HEK293T (cell line): ENCODE data around the gene MED4.

Source experiments
- CTCF ChIA-PET: fragments of 350-600 bp; formaldehyde crosslinking; extraction: SDS; loops from one replicate; lab custom pipeline; 2021; ENCODE audit warnings: antibody characterized with exemption, inconsistent platforms; lab: Yijun Ruan, JAX
- POLR2A ChIA-PET: fragments of 350-600 bp; formaldehyde crosslinking; extraction: SDS; loops from one replicate; lab custom pipeline; 2020; ENCODE audit warnings: antibody characterized with exemption, inconsistent platforms; lab: Yijun Ruan, JAX
- DNase-seq: peaks from one replicate; pipeline ENCODE4 v3.0.0; 2012; ENCODE audit warnings: mixed read lengths; ENCODE audit errors: extremely low spot score
- ARNT ChIP-seq: fragments of 450-650 bp; IDR thresholded peaks from 2 replicates; pipeline ENCODE4 v1.6.1; 2017; ENCODE audit warnings: mild to moderate bottlenecking
- BHLHE40 ChIP-seq: fragments of 450-650 bp; IDR thresholded peaks from 2 replicates; pipeline ENCODE4 v1.6.1; 2016; ENCODE audit warnings: mild to moderate bottlenecking, moderate library complexity, borderline replicate concordance
- CTBP1 ChIP-seq: fragments of 450-650 bp; IDR thresholded peaks from 2 replicates; pipeline ENCODE4 v1.6.1; 2016; ENCODE audit warnings: borderline replicate concordance
- ELF4 ChIP-seq: fragments of 450-650 bp; IDR thresholded peaks from 2 replicates; pipeline ENCODE4 v1.6.1; 2017; ENCODE audit warnings: antibody characterized with exemption
- FOXA1 ChIP-seq: fragments of 450-650 bp; IDR thresholded peaks from 2 replicates; pipeline ENCODE4 v1.6.1; 2016; ENCODE audit warnings: mild to moderate bottlenecking
- FOXK2 ChIP-seq: fragments of 450-650 bp; IDR thresholded peaks from 2 replicates; pipeline ENCODE4 v1.6.1; 2016; ENCODE audit warnings: mild to moderate bottlenecking
- FOXM1 ChIP-seq: fragments of 450-650 bp; IDR thresholded peaks from 2 replicates; pipeline ENCODE4 v1.6.1; 2017; ENCODE audit warnings: mild to moderate bottlenecking, borderline replicate concordance
- HDGF ChIP-seq: fragments of 450-650 bp; IDR thresholded peaks from 2 replicates; pipeline ENCODE4 v1.6.1; 2017; ENCODE audit warnings: antibody characterized with exemption, borderline replicate concordance
- L3MBTL2 ChIP-seq: fragments of 450-650 bp; conservative IDR thresholded peaks from 2 replicates; pipeline ENCODE4 v1.6.1; 2016; ENCODE audit warnings: mild to moderate bottlenecking
- LEF1 ChIP-seq: fragments of 450-650 bp; IDR thresholded peaks from 2 replicates; pipeline ENCODE4 v1.6.1; 2017; ENCODE audit warnings: mild to moderate bottlenecking, borderline replicate concordance
- NFRKB ChIP-seq: fragments of 450-650 bp; IDR thresholded peaks from 2 replicates; pipeline ENCODE4 v1.6.1; 2016; ENCODE audit warnings: mild to moderate bottlenecking, moderate library complexity
- SP1 ChIP-seq: fragments of 450-650 bp; IDR thresholded peaks from 2 replicates; pipeline ENCODE4 v1.6.1; 2017
- SUZ12 ChIP-seq: fragments of 450-650 bp; IDR thresholded peaks from 2 replicates; pipeline ENCODE4 v1.6.1; 2016; ENCODE audit warnings: mild to moderate bottlenecking
- TARDBP ChIP-seq: fragments of 450-650 bp; IDR thresholded peaks from 2 replicates; pipeline ENCODE4 v1.6.1; 2016
- ZNF384 ChIP-seq: fragments of 450-650 bp; IDR thresholded peaks from 2 replicates; pipeline ENCODE4 v1.6.1; 2016
- TF ChIP-seq, protein P1 (sequence below): fragments of 450-650 bp; IDR thresholded peaks from 2 replicates; pipeline ENCODE4 v1.6.1; 2016

The MED4 gene

DNA sequence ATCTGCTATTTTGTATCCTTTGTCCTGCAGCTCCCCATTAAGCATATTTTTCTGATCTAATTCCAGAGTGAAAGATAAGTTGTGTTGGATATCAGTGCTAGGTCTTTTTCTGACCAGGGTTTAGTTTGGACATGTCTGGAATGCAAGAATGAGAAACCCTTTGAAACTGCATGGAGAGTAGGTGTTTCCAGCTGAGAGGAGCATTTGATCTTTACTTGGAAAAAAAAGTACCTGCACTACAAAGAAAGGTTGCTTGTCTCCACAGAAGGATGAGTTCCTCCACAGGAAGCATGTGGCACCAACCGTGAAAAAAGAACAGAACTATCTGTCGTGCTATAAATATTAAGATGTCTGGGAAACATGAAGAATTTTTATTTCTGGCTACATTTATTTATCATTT, 36.6 kb upstream of the MED4 start:
- CTCF ChIA-PET, result no interaction called here
- DNase-seq, result no peak

DNA sequence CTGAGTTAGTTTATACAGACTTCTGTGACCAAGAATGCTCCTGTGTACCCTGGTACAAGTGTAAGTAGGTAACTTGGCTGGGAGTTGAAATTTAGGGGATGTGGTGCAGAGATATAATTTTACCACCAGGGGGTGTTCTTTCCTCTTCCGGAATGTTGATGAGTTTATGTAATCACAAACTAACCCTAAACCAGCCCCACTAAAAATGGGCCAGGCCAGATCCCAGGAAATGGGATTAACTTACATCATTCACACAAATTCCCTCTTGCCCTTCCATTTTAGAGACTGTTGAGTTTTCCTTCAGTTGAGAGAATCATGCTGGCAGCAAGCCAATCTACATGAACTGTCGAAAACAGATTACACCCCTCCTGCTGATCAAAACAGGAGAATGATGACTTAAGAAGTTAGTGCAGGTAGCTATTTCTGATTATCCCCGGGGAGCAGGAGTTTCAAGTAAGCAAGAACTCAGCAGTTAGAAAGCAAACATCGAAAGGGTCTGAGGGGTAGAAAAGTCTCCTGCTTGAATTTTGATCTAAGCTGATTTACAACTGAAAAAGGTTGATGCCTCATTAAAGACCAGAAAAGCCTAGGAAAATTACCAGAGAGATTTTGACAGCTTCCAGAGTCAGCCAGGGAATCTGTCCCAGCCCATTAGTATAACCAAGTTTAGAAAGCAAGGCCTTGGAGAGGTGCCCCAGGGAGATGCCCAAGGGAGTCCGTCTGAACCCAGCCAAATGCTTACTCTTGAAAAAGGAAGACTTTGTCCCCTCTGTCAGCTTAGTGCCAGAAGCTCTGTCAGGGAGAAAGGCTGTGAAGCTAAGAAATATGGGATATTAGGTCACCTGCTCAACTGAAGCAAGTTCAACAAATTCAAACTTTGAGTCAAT, 32.3 kb upstream of the MED4 start:
- peak; percentile 60 for DNase-seq

More for the DNA sequence above, 36.6 kb upstream of the MED4 start:
- TF ChIP-seq BHLHE40 (no peak), ZNF384 (no peak), FOXK2 (no peak), SP1 (no peak), FOXA1 (no peak), NFRKB (no peak), SUZ12 (no peak), HDGF (no peak), CTBP1 (no peak), ARNT (no peak), L3MBTL2 (no peak), TARDBP (no peak), ELF4 (no peak), FOXM1 (no peak), LEF1 (no peak)
- TF ChIP-seq, protein P1, sequence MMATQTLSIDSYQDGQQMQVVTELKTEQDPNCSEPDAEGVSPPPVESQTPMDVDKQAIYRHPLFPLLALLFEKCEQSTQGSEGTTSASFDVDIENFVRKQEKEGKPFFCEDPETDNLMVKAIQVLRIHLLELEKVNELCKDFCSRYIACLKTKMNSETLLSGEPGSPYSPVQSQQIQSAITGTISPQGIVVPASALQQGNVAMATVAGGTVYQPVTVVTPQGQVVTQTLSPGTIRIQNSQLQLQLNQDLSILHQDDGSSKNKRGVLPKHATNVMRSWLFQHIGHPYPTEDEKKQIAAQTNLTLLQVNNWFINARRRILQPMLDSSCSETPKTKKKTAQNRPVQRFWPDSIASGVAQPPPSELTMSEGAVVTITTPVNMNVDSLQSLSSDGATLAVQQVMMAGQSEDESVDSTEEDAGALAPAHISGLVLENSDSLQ, result no peak
- POLR2A ChIA-PET, result no interaction called here

DNA sequence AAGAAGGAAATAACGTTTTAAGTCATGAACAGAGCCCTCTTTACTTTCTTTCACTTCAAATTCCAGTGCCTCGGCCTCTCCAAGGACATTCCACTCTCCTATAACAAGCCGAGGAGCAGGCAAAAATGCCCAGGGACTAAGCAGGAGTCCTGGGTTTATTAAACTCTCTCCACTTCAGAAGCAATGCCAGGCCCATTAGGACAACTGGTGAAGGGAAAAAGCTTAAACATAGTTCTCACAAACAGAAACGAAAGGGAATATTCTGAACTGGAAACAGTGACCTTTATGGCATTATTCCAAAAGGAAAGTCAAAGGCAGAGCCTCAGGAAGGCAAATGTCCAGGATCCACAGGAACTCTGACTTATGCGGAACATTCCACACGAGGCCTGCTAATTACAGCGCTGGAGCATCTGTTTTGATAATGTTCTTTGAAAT, 30.9 kb upstream of the MED4 start:
- ChIA-PET CTCF (no interaction called here), POLR2A (no interaction called here)
- DNase-seq, result no peak
- TF ChIP-seq FOXM1, result no peak
- no peak for TF ChIP-seq NFRKB
- TF ChIP-seq CTBP1, result no peak
- no peak for TF ChIP-seq FOXA1
- TF ChIP-seq SP1, result no peak
- no peak for TF ChIP-seq LEF1
- no peak for TF ChIP-seq SUZ12
- TF ChIP-seq, protein P1, result no peak
- no peak for TF ChIP-seq ZNF384
- TF ChIP-seq ELF4, result no peak
- TF ChIP-seq TARDBP, result no peak
- TF ChIP-seq L3MBTL2, result no peak
- no peak for TF ChIP-seq BHLHE40
- no peak for TF ChIP-seq HDGF
- TF ChIP-seq ARNT, result no peak
- no peak for TF ChIP-seq FOXK2

More for the DNA sequence above, 32.3 kb upstream of the MED4 start:
- ChIA-PET POLR2A (no interaction called here), CTCF (interaction anchor here (0.9 to 1.3 kb wide), 2 partner anchors 452 to 453 kb away, joined by 3 to 4 read pairs; no protein-coding TSS in a partner anchor)
- TF ChIP-seq LEF1 (no peak), ZNF384 (no peak), BHLHE40 (no peak)

DNA sequence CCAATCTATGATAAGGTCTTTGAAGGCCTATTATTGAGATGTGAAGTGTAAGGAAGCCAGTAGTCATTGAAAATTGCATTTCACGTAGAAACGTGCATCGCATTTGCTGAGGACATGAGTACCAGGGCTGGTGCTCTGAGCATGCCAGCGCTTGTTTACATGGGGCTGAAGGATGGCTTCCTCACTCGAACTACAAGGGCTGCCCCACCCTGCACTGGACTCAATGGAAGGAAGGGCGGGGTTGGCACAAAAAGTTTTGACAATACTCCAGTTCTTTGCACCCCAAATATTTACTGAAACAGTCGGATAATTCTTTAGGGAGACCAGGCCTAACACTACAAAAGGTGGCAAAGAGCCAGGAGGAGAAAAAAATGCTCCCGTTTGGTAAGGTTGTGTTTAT, 28.9 kb upstream of the MED4 start:
- TF ChIP-seq FOXK2 (no peak), FOXA1 (no peak), FOXM1 (no peak)
- ChIA-PET POLR2A (no interaction called here), CTCF (no interaction called here)
- DNase-seq, result no peak

DNA sequence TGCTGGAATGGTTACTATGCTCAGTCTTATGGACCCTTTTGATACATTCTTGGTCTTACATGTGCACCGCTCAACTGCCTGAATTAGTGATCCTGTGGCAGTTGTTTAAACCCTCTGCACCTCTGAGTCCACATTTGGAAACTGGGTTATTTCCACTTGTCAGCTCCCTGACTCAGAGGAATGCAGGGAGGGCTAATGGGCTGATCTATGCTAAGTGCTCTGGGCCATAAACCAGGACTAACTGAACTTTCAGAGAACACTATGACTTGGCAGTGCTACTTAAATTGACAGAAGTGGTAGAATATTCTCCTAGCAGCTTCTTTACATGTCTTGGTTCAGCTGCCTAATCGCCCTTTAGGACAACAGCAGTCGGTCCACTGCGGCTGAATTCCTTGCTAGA, 26.8 kb upstream of the MED4 start:
- TF ChIP-seq CTBP1, result no peak
- no peak for TF ChIP-seq HDGF
- TF ChIP-seq, protein P1, result no peak
- TF ChIP-seq TARDBP, result no peak
- no peak for TF ChIP-seq SUZ12
- TF ChIP-seq LEF1, result no peak
- TF ChIP-seq L3MBTL2, result no peak
- ChIA-PET CTCF (no interaction called here), POLR2A (no interaction called here)
- DNase-seq, result no peak

DNA sequence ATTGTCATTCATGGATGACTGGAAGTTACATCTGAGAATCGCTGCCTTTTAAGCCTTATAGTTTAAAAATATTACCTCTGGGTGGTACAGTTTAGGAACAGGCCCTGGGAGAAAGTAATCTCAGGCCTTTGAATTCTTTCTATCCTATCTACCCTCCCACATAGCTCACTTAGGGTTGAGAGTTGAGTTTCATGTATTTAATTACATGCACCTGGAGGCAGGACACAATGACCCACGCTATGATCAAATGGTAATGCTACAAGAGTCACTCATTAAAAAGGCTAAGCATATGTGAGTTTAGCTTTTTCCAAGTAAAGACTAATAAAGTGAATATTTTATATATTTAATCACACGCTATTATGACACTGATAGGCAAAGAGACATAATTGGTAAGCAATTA, 25.3 kb upstream of the MED4 start:
- DNase-seq, result no peak
- POLR2A ChIA-PET, result no interaction called here
- TF ChIP-seq BHLHE40 (no peak), TARDBP (no peak), ARNT (no peak), ELF4 (no peak), FOXA1 (no peak), L3MBTL2 (no peak), HDGF (no peak), SP1 (no peak), SUZ12 (no peak), CTBP1 (no peak), NFRKB (no peak), ZNF384 (no peak), FOXM1 (no peak), LEF1 (no peak), FOXK2 (no peak)
- TF ChIP-seq, protein P1, result no peak
- CTCF ChIA-PET, result interaction anchor here (0.6 to 0.7 kb wide), 3 partner anchors 42 to 1160 kb away, joined by 3 read pairs; no protein-coding TSS in a partner anchor
